NCI-H1694 (cell line): ENCODE results near the gene STK16.

Source experiments
- DNase-seq: peaks from one replicate; lab custom pipeline; 2025; lab: John Stamatoyannopoulos, UW

STK16 gene

GRCh38 chr2:219213486-219214071 lies 31.7 kb upstream of the STK16 start:
- DNase-seq = no peak

GRCh38 chr2:219214141-219214540 lies 31.1 kb upstream of the STK16 start:
- no peak for DNase-seq

GRCh38 chr2:219214786-219215185 lies 30.5 kb upstream of the STK16 start:
- no peak for DNase-seq

GRCh38 chr2:219215871-219216534 lies 29.3 kb upstream of the STK16 start:
- DNase-seq = no peak

- DNase-seq = no peak
Measured at GRCh38 chr2:219216535-219216915, 28.8 kb upstream of the STK16 start.

GRCh38 chr2:219218217-219218731 lies 27.0 kb upstream of the STK16 start:
- no peak for DNase-seq

GRCh38 chr2:219218732-219219701 lies 26.3 kb upstream of the STK16 start, which contains the start of gene ABCB6:
ABCB6 (minus strand) TSS chr2:219218958; CDS start chr2:219218673, 285 bp downstream.
- DNase-seq = peak; percentile 88

- no peak for DNase-seq
Measured at GRCh38 chr2:219219784-219220532, 25.3 kb upstream of the STK16 start.

GRCh38 chr2:219220652-219221402 lies 24.5 kb upstream of the STK16 start:
- no peak for DNase-seq

GRCh38 chr2:219221957-219222518 lies 23.2 kb upstream of the STK16 start:
- DNase-seq = peak; percentile 74

GRCh38 chr2:219223831-219224610 lies 21.3 kb upstream of the STK16 start:
- no peak for DNase-seq

- no peak for DNase-seq
Measured at GRCh38 chr2:219225350-219225749, 19.9 kb upstream of the STK16 start.

GRCh38 chr2:219228041-219228910 lies 17.0 kb upstream of the STK16 start:
- no peak for DNase-seq

- no peak for DNase-seq
Measured at GRCh38 chr2:219228911-219229304, 16.4 kb upstream of the STK16 start.

- peak; percentile 98 for DNase-seq
Measured at GRCh38 chr2:219229305-219230058, 15.8 kb upstream of the STK16 start, which contains the start of the genes ANKZF1 and ATG9A. ANKZF1 (plus strand) TSS chr2:219229806; CDS start chr2:219230258, 452 bp downstream. ATG9A (minus strand) TSS chr2:219229636; CDS start chr2:219228024, 1,612 bp downstream.

- DNase-seq = no peak
Measured at GRCh38 chr2:219230059-219230540, 15.2 kb upstream of the STK16 start.

GRCh38 chr2:219234331-219234730 lies 10.9 kb upstream of the STK16 start:
- no peak for DNase-seq

GRCh38 chr2:219243291-219243761 lies 2.0 kb upstream of the STK16 start:
- no peak for DNase-seq
